KMS-11 (cell line): ENCODE measurements around the gene TNK2.

Source experiments
- H2AFZ ChIP-seq: fragments of 200-600 bp; sonication (generic); 2 replicates; pipeline ENCODE4 v1.6.1; 2016; ENCODE audit warnings: antibody characterized with exemption, mixed run types, low read depth
- H3K27ac ChIP-seq: fragments of 200-600 bp; sonication (generic); 2 replicates; pipeline ENCODE4 v1.6.1; 2016; ENCODE audit warnings: mild to moderate bottlenecking, mixed run types
- H3K27me3 ChIP-seq: fragments of 200-600 bp; sonication (generic); 2 replicates; pipeline ENCODE4 v1.6.1; 2017; ENCODE audit warnings: mild to moderate bottlenecking, low read depth, mixed run types, moderate library complexity; ENCODE audit not compliant: insufficient read depth
- H3K36me3 ChIP-seq: fragments of 200-600 bp; sonication (generic); 2 replicates; pipeline ENCODE4 v1.6.1; 2017; ENCODE audit warnings: mild to moderate bottlenecking, mixed run types; ENCODE audit not compliant: insufficient read depth
- H3K4me1 ChIP-seq: fragments of 200-600 bp; sonication (generic); 2 replicates; pipeline ENCODE4 v1.6.1; 2016; ENCODE audit warnings: mild to moderate bottlenecking, low read depth, mixed run types; ENCODE audit not compliant: poor library complexity, severe bottlenecking
- H3K4me2 ChIP-seq: fragments of 200-600 bp; sonication (generic); 2 replicates; pipeline ENCODE4 v1.7.0; 2016; ENCODE audit warnings: mild to moderate bottlenecking, mixed run types
- H3K4me3 ChIP-seq: fragments of 200-600 bp; sonication (generic); IDR thresholded peaks from 2 replicates; pipeline ENCODE4 v1.6.1; 2017; ENCODE audit warnings: low read depth, low read length, mixed read lengths; ENCODE audit not compliant: insufficient read depth
- H3K79me2 ChIP-seq: fragments of 200-600 bp; sonication (generic); 2 replicates; pipeline ENCODE4 v1.6.1; 2016; ENCODE audit warnings: low read depth, mixed run types; ENCODE audit not compliant: insufficient read depth
- H3K9ac ChIP-seq: fragments of 200-600 bp; sonication (generic); 2 replicates; pipeline ENCODE4 v1.6.1; 2016; ENCODE audit warnings: mild to moderate bottlenecking, mixed run types
- H4K20me1 ChIP-seq: fragments of 200-600 bp; sonication (generic); 2 replicates; pipeline ENCODE4 v1.6.1; 2016; ENCODE audit warnings: mild to moderate bottlenecking, mixed run types; ENCODE audit not compliant: insufficient read depth
- CTCF ChIP-seq: fragments of 200-600 bp; sonication (generic); conservative IDR thresholded peaks from 2 replicates; pipeline ENCODE4 v1.6.1; 2017; ENCODE audit warnings: low read depth, mild to moderate bottlenecking, antibody characterized with exemption, low read length, moderate library complexity, mixed read lengths

TNK2 gene

GRCh38 chr3:195844671-195845218 lies 63.6 kb downstream of the TNK2 start:
- no peak overlapping the region for H2AFZ ChIP-seq
- H3K4me3 ChIP-seq = no peak overlapping the region
- no peaks in the 10 kb centered on the region; the same call in 1 of the 2 replicates for H3K27me3 ChIP-seq
- H3K9ac ChIP-seq = no peak overlapping the region
- no peak for TF ChIP-seq CTCF
- H3K4me1 ChIP-seq = no peaks in the 10 kb centered on the region
- H3K27ac ChIP-seq = no peak overlapping the region
- H3K4me2 ChIP-seq = no peak overlapping the region
- no peaks in the 10 kb centered on the region for H4K20me1 ChIP-seq
- no peaks in the 10 kb centered on the region for H3K79me2 ChIP-seq
- no peaks in the 10 kb centered on the region for H3K36me3 ChIP-seq

DNA sequence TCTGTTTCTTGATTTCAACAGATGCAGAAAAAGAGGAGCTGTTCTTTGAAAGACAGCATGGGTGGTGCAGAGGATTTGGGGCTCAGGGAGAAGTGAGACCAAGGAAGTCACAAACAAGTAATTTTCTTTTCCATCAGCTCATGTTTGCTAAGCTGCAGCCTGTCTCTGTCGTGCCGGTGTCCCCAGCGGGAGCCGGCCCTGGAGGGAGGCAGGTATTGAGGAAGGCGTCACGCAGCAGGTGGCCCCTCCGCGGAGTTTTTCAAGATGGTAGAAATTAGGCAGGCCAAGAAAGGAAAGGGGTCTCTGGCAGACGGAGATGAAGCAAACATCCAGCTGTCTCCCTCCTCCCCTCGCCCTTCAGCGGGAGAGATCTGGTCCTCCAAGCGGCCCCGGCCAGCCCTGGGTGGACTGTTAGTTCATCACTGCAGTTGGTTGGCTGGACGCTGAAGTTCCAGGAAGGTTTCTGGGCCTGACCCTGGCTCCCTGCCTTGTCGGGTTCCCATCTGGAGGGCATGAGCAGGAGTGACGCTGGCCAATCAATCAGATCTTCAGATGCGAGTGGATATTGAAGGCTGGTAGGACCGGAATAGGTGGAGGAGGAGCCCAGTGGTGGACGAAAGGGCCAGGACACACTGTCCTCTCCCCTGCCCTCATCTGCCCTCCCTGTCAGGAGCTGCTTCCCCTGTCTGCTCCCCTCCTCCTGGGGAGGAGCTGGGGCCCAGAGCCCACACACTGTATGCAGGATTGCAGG lies 68.9 kb downstream of the TNK2 start:
- no peak for TF ChIP-seq CTCF
- Histone ChIP-seq H2AFZ (no peak overlapping the region), H3K27me3 (peaks cover 2% of the 10 kb centered on the region; the same call in 1 of the 2 replicates), H3K27ac (no peak overlapping the region), H3K9ac (no peak overlapping the region), H3K4me1 (no peaks in the 10 kb centered on the region), H3K4me3 (no peak overlapping the region), H3K36me3 (no peaks in the 10 kb centered on the region), H3K4me2 (no peak overlapping the region), H3K79me2 (no peaks in the 10 kb centered on the region), H4K20me1 (no peaks in the 10 kb centered on the region)

GRCh38 chr3:195838714-195839113 lies 69.6 kb downstream of the TNK2 start:
- no peak overlapping the region for H3K4me2 ChIP-seq
- H2AFZ ChIP-seq = no peak overlapping the region

DNA sequence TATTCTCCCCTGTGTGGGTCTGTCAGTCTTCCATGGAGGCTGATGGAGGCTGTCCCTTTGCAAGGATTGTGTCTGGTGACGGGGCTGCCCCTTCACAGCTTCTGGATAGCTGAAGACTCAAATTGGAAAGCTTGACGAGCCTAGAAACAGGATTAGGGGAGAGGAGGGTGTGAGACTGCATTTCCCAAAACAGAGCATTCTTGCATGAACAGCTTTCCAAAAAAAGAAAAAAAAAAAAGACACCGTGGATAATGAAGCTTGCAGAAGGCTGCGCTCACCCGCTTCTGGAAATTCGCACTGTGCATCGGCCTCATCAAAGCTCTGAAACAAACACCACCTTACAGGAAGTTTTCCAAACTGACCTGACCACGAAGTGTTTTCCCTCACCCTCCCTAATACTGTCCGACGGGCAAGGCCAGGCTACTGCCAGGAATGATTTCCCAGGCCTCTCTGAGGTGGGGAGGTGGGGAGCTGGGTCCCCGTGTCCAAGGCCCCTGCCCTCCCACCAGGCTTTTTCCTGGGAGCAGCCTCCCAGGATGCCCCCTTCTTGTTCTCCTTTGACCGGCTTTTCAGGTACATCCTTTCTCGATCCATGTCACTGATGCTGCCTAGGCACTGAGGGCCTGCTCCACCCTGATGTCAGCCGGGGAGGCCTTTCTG lies 71.7 kb downstream of the TNK2 start:
- no peak overlapping the region for H3K4me2 ChIP-seq
- no peak overlapping the region for H3K27ac ChIP-seq
- H3K27me3 ChIP-seq = peaks cover 2% of the 10 kb centered on the region; the same call in 1 of the 2 replicates
- no peak overlapping the region for H3K9ac ChIP-seq
- no peak overlapping the region for H3K4me3 ChIP-seq
- no peak overlapping the region for H2AFZ ChIP-seq
- TF ChIP-seq CTCF = no peak
- H4K20me1 ChIP-seq = no peaks in the 10 kb centered on the region
- no peaks in the 10 kb centered on the region for H3K79me2 ChIP-seq
- H3K36me3 ChIP-seq = no peaks in the 10 kb centered on the region
- H3K4me1 ChIP-seq = no peaks in the 10 kb centered on the region

More at GRCh38 chr3:195838714-195839113, 69.6 kb downstream of the TNK2 start:
- Histone ChIP-seq H3K4me3 (no peak overlapping the region), H3K4me1 (no peaks in the 10 kb centered on the region), H4K20me1 (no peaks in the 10 kb centered on the region), H3K79me2 (no peaks in the 10 kb centered on the region), H3K27ac (no peak overlapping the region), H3K9ac (no peak overlapping the region), H3K27me3 (peaks cover 2% of the 10 kb centered on the region; the same call in 1 of the 2 replicates), H3K36me3 (no peaks in the 10 kb centered on the region)
- TF ChIP-seq CTCF = no peak
